Measurements from ENCODE around the gene HOXD4. TPM values are rescaled to one million over a fixed set of nuclear protein-coding genes. Genes with fewer than 3 reads are reported as not detected.
A peak's percentile ranks its signal among the peaks of the same experiment; 100 is the strongest.

HOXD4 gene
- total RNA-seq, 4 donors from 2014 or later: 0.29 to 1.4 TPM; not detected in 2

DNA sequence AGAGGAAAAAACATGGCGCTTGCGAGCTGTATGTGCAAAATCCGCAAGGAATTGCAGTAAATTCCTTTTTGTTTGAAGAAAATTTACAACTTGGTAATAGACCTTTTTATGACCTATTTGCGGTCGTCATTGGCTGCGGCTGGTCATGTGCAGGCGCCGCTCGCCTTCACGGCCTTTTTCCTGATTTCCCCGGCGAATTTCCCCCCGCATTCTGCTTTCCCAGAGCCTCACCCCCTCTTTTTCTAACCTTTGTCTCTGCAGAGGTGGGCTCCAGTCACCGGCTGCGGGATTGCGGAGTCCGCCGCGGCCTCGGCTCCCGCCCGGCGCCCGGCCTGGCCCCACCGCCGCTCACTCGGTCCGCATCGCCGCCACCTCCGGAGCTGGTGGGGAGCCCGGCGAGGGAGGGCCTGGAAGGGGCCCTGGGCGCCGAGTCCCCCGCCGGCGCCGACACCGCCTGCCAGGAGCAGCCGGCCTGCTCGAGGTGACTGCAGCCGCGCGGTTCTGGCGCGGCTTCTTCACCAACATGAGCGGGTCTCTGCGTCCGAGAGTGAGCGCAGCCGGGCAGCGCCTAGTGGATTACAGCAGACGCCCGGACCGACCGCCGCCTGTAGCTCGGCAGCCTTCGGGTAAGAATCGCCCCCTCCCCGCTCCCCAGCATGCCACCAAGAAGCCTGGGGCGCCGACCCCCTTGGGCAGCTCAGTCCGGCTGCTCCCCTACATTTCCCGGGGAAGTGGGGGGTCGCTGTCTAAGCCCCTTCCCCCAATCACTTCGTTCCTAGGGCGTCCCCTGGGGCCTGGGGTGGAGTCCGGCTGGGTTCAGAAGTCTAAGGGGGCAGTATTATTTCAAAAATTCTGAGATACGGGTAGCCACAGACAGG is 14.7 kb upstream of the HOXD4 start:
- Histone ChIP-seq H3K27ac (peak overlapping the region; percentile 81 to 89 (median 86)), H3K9me3 (no peaks in the 10 kb centered on the region), H3K36me3 (no peaks in the 10 kb centered on the region), H3K27me3 (peaks cover 0 to 31% (median 22%) of the 10 kb centered on the region in 3 donors), H3K4me3 (peak overlapping the region; percentile 72 to 80 (median 77)), H3K4me1 (peaks cover 17 to 19% of the 10 kb centered on the region in 2 donors)
- DNase-seq (no peak), ATAC-seq (peak; percentile 28 to 32)
- in situ Hi-C loops (cut with MboI; ENCODE audit: low sequenced_read_pairs in 4 of 4) (loop anchor here in 3 of 4 donors (25.0 kb wide), 2 partner anchors 676 to 1026 kb away; no protein-coding TSS in a partner anchor), intact Hi-C loops (cut with DNase I; ENCODE audit: low total_unique reads) (no loop called here)
- TF ChIP-seq, protein P1, sequence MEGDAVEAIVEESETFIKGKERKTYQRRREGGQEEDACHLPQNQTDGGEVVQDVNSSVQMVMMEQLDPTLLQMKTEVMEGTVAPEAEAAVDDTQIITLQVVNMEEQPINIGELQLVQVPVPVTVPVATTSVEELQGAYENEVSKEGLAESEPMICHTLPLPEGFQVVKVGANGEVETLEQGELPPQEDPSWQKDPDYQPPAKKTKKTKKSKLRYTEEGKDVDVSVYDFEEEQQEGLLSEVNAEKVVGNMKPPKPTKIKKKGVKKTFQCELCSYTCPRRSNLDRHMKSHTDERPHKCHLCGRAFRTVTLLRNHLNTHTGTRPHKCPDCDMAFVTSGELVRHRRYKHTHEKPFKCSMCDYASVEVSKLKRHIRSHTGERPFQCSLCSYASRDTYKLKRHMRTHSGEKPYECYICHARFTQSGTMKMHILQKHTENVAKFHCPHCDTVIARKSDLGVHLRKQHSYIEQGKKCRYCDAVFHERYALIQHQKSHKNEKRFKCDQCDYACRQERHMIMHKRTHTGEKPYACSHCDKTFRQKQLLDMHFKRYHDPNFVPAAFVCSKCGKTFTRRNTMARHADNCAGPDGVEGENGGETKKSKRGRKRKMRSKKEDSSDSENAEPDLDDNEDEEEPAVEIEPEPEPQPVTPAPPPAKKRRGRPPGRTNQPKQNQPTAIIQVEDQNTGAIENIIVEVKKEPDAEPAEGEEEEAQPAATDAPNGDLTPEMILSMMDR (IDR thresholded peaks at IDR 0.05 in 4 of 5, conservative IDR thresholded peaks at IDR 0.05 in 1 of 5): no peak
- peak; percentile 7 for TF ChIP-seq POLR2A (IDR thresholded peaks at IDR 0.05)

DNA sequence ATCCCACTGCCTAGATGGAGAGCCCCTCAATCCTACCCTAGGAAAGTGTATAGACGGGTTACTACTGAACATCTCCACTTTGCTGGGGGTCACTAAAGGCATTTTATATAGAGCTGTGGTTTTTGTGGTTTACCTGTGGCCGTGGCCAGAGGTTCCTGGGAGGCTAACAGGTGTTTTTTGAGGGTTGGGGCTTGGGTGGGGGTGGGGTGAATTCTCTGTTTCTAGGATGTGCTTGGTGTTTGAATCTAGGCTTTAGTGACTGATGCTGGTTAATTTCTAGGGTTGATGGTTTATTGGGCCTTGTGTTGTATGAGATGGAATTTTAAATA is 14.1 kb upstream of the HOXD4 start:
- Histone ChIP-seq H3K27ac (peak overlapping the region; percentile 81 to 89 (median 86)), H3K4me3 (peak overlapping the region; percentile 72 to 80 (median 77)), H3K36me3 (no peaks in the 10 kb centered on the region), H3K27me3 (peaks cover 0 to 30% (median 20%) of the 10 kb centered on the region in 3 donors), H3K4me1 (peaks cover 17 to 19% of the 10 kb centered on the region in 2 donors), H3K9me3 (no peaks in the 10 kb centered on the region)
- TF ChIP-seq, protein P1 (IDR thresholded peaks at IDR 0.05 in 4 of 5, conservative IDR thresholded peaks at IDR 0.05 in 1 of 5): no peak
- no peak for TF ChIP-seq POLR2A (IDR thresholded peaks at IDR 0.05)
- in situ Hi-C loops (cut with MboI; ENCODE audit: low sequenced_read_pairs in 4 of 4): loop anchor here in 3 of 4 donors (25.0 kb wide), 2 partner anchors 675 to 1025 kb away; no protein-coding TSS in a partner anchor
- DNase-seq (no peak), ATAC-seq (no peak)
- intact Hi-C loops (cut with DNase I; ENCODE audit: low total_unique reads): no loop called here

DNA sequence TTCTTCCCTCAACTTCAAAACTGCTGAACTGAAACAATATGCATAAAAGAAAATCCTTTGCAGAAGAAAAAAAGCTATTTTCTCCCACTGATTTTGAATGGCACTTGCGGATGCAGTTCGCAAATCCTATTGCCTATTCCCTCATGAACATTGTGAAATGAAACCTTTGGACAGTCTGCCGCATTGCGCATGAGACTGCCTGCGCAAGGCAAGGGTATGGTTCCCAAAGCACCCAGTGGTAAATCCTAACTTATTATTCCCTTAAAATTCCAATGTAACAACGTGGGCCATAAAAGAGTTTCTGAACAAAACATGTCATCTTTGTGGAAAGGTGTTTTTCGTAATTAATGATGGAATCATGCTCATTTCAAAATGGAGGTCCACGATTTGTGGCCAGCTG is 13.4 kb upstream of the HOXD4 start:
- peaks cover 0 to 24% (median 20%) of the 10 kb centered on the region in 3 donors for H3K27me3 ChIP-seq
- peak overlapping the region; percentile 81 to 89 (median 86) for H3K27ac ChIP-seq
- TF ChIP-seq, protein P1 (IDR thresholded peaks at IDR 0.05 in 4 of 5, conservative IDR thresholded peaks at IDR 0.05 in 1 of 5): no peak
- no peak for TF ChIP-seq POLR2A (IDR thresholded peaks at IDR 0.05)
- H3K9me3 ChIP-seq: no peaks in the 10 kb centered on the region
- peaks cover 17 to 19% of the 10 kb centered on the region in 2 donors for H3K4me1 ChIP-seq
- in situ Hi-C loops (cut with MboI; ENCODE audit: low sequenced_read_pairs in 4 of 4): loop anchor here in 3 of 4 donors (25.0 kb wide), 2 partner anchors 674 to 1024 kb away; no protein-coding TSS in a partner anchor
- H3K4me3 ChIP-seq: peak overlapping the region; percentile 23 to 80 (median 74)
- DNase-seq (no peak), ATAC-seq (no peak)
- intact Hi-C loops (cut with DNase I; ENCODE audit: low total_unique reads): no loop called here
- H3K36me3 ChIP-seq: no peaks in the 10 kb centered on the region

DNA sequence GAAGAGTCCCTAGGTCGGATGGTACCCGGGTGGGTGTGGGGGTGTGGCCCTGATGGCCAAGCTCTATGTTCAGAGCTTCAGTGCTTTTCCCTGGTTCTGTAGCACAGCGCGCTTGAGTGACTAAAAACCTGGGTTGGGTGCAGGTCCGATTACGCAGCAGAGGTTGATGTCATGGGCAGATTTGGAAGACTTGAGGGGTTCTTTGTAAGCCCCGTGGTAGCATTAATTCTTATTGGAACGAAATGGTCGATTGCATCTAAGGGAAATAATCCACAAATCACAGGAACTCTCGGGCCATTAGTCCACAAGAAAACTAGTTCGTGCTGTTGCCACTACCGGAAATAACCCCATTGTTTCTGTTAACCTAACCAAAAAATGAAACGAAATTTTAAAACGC is 12.8 kb upstream of the HOXD4 start:
- H3K27ac ChIP-seq: peak overlapping the region; percentile 81 to 89 (median 86)
- TF ChIP-seq, protein P1 (IDR thresholded peaks at IDR 0.05 in 4 of 5, conservative IDR thresholded peaks at IDR 0.05 in 1 of 5): no peak
- no peak for TF ChIP-seq POLR2A (IDR thresholded peaks at IDR 0.05)
- intact Hi-C loops (cut with DNase I; ENCODE audit: low total_unique reads): no loop called here
- H3K27me3 ChIP-seq: peaks cover 0 to 22% (median 20%) of the 10 kb centered on the region in 3 donors
- no peak for ATAC-seq
- in situ Hi-C loops (cut with MboI; ENCODE audit: low sequenced_read_pairs in 4 of 4): loop anchor here in 3 of 4 donors (25.0 kb wide), 2 partner anchors 674 to 1024 kb away; no protein-coding TSS in a partner anchor
- no peaks in the 10 kb centered on the region for H3K36me3 ChIP-seq
- H3K9me3 ChIP-seq: no peaks in the 10 kb centered on the region
- peaks cover 17 to 19% of the 10 kb centered on the region in 2 donors for H3K4me1 ChIP-seq
- peak overlapping the region; percentile 61 to 80 (median 74) for H3K4me3 ChIP-seq
- no peak for DNase-seq
